DMS53 treated with DMSO at 0.1 percent for 48 hours (cell line): ENCODE results near the gene CCDC57.
"Not testable (repeated sequence)": the region's sequence is repeated elsewhere in the genome, so short reads cannot be mapped to it uniquely, and the experiment has no call there.

Source experiments
- DNase-seq: peaks from one replicate; lab custom pipeline; 2025; ENCODE audit not compliant: unreplicated experiment; lab: John Stamatoyannopoulos, UW

Gene CCDC57

GRCh38 chr17:82212331-82213250 lies at the start of gene CCDC57:
TSS of gene CCDC57 (minus strand) at chr17:82212842. CDS start at chr17:82201944, 10,898 bp downstream.
- peak; percentile 53 for DNase-seq

GRCh38 chr17:82262344-82262743 lies 49.7 kb upstream of the CCDC57 start:
- no peak for DNase-seq

- not testable (repeated sequence) for DNase-seq
Observed at GRCh38 chr17:82259972-82260961, 47.6 kb upstream of the CCDC57 start.

- DNase-seq, result no peak
Observed at GRCh38 chr17:82258555-82258954, 45.9 kb upstream of the CCDC57 start.

- DNase-seq, result no peak
Observed at GRCh38 chr17:82257473-82257872, 44.8 kb upstream of the CCDC57 start.

GRCh38 chr17:82256242-82256885 lies 43.7 kb upstream of the CCDC57 start:
- DNase-seq, result no peak

GRCh38 chr17:82255402-82255972 lies 42.8 kb upstream of the CCDC57 start:
- DNase-seq, result no peak

- DNase-seq, result not testable (repeated sequence)
Observed at GRCh38 chr17:82254746-82255145, 42.1 kb upstream of the CCDC57 start.

GRCh38 chr17:82254096-82254495 lies 41.5 kb upstream of the CCDC57 start:
- not testable (repeated sequence) for DNase-seq

- no peak for DNase-seq
Observed at GRCh38 chr17:82253179-82253544, 40.5 kb upstream of the CCDC57 start.

GRCh38 chr17:82252511-82253178 lies 40.0 kb upstream of the CCDC57 start:
- DNase-seq, result no peak

- DNase-seq, result no peak
Observed at GRCh38 chr17:82250868-82251500, 38.3 kb upstream of the CCDC57 start.

GRCh38 chr17:82249896-82250581 lies 37.4 kb upstream of the CCDC57 start:
- DNase-seq, result no peak

- DNase-seq, result no peak
Observed at GRCh38 chr17:82248815-82249674, 36.4 kb upstream of the CCDC57 start.

GRCh38 chr17:82247856-82248671 lies 35.4 kb upstream of the CCDC57 start:
- DNase-seq, result no peak

GRCh38 chr17:82247182-82247823 lies 34.7 kb upstream of the CCDC57 start:
- DNase-seq, result no peak
